HG03575 (cell line): ENCODE measurements around the gene FCN1.

Experiments used
- ATAC-seq: cut with Tn5 transposase; IDR thresholded peaks from one replicate; pipeline ENCODE4 v1.9.1; 2021; ENCODE audit not compliant: unreplicated experiment, insufficient number of reproducible peaks, low FRiP score; ENCODE audit errors: extremely low read depth

The FCN1 gene

GRCh38 chr9:134939080-134939733 lies 21.5 kb upstream of the FCN1 start:
- ATAC-seq, result no peak

GRCh38 chr9:134938346-134939079 lies 20.8 kb upstream of the FCN1 start:
- ATAC-seq, result no peak

- ATAC-seq, result no peak
These were observed 20.0 kb upstream of the FCN1 start for GRCh38 chr9:134937566-134938345.

- ATAC-seq, result no peak
These were observed 19.4 kb upstream of the FCN1 start for GRCh38 chr9:134937164-134937555.

GRCh38 chr9:134936346-134937163 lies 18.8 kb upstream of the FCN1 start:
- ATAC-seq, result no peak

- no peak for ATAC-seq
These were observed 18.1 kb upstream of the FCN1 start for GRCh38 chr9:134935701-134936345.

GRCh38 chr9:134935056-134935640 lies 17.4 kb upstream of the FCN1 start:
- ATAC-seq, result no peak

DNA sequence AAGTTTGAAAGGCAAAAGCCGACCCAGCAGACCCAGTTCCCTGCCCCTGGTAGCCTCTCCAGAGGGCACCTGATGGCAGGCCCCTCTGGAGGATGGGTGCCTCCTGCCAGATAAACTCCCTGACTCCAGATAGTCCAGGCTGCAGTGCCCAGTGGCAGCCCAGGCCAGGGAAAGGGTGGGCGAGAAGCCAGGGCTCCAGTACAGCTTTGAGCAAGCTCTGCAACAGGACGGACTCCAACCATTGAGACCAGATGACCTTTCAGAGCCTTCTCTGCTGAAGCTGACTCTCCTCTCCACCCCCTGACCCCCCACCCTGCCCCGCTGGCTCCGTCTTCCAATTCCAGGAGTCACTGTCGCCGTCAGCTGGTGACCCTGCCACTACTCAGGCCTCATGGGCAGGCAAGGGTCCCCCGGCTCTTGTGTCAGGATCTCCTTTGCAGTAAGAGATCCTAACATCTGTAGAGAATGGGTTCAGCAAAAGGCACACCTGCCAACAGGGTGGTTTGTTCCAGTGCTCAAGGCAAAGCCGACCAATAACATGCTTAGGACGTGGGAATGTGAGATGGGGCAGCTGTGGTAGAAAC lies 15.5 kb upstream of the FCN1 start:
- no peak for ATAC-seq

DNA sequence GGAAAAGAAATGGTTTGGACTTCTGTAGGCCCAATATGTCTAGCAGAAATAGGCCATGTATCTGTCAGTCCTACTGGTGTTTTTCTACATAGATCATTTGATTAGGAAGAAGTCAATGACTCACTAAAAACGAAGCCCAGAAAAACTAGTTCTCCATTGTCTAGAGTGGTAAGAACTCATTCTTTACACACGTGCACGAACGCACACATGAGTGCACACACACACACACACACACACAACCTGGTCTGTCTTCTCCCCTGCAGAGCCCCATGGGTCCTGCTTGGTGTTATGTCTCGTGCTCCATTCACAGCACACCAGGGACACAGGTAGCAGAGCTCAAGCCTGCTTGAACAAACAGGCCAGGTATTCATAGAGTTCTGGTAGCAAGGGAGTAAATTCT lies 14.9 kb upstream of the FCN1 start:
- ATAC-seq, result no peak

DNA sequence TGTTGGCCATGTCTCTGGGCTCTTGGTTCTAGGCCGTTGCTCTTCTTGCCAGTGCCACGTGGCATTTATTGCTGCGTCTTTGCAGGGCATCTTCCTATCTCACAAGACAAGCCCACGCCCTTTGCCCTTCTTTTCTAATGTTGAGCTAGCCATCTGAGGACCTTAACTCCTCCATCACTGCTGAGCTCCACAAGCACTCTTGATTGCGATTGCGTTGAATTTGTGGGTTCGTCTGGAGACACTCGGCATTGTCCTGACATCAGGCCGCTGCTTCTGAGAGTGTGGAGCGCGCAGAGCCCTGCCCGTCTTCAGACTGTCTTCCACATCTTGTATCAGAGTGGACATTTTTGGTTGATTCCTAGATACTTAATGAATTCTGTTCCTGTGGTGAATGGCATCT lies 14.5 kb upstream of the FCN1 start:
- ATAC-seq, result no peak

- no peak for ATAC-seq
These were observed 12.7 kb upstream of the FCN1 start for GRCh38 chr9:134930398-134930797.

- ATAC-seq, result no peak
These were observed 11.8 kb upstream of the FCN1 start for GRCh38 chr9:134929193-134930158.

DNA sequence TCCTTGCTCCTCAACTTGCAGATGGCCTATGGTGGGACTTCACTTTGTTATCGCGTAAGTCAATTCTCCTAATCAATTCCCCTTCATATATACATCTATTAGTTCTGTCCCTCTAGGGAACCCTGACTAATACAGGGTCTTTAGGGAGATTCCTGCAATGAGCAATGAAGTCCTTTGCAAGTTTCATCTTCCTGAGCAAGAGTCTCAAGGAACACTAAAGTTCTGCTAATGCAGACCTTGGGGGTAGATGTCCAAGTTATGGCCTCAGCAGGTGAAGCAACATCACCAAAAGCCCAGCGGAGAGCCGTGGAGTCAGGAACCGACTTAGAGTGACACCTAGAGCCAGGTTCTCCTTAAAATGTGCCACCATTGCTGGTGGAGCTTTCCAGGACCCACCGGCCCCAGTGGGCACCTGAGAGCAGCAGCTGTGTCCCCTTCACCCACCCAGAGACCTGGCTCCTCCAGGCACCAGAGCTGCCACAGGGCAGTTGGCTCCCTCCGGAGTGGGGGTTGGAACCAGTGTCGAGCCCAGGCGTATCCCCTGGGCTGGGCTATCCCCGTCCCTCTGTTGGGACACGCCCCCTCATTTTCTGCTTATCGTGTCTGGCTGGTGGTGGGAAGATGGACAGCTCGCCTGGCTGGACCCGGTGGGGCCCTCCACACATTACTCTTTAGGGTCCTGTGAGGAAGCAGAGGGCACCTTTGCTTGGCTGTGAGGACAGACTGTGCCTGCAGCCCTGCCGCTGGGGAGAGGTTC lies 10.9 kb upstream of the FCN1 start:
- ATAC-seq, result no peak

- ATAC-seq, result no peak
These were observed 7.3 kb upstream of the FCN1 start for GRCh38 chr9:134925011-134925511.

- no peak for ATAC-seq
These were observed 5.8 kb upstream of the FCN1 start for GRCh38 chr9:134923466-134923865.

GRCh38 chr9:134922932-134923240 lies 5.2 kb upstream of the FCN1 start:
- no peak for ATAC-seq
